GM12892 (cell line): ENCODE measurements around the gene CLDN16.

ENCODE experiments used
- DNase-seq: peaks from one replicate; pipeline ENCODE4 v3.0.0; 2011; ENCODE audit not compliant: insufficient read length
- FAIRE-seq: peaks from 2 replicates; lab custom pipeline; 2011; peaks lifted over from hg19 to GRCh38; lab: Jason Lieb, UNC
- POLR2A ChIP-seq: IDR thresholded peaks from 2 replicates; pipeline ENCODE4 v1.6.1; 2011; ENCODE audit warnings: low read depth, low read length, control low read depth
- POLR2AphosphoS5 ChIP-seq: IDR thresholded peaks from 2 replicates; pipeline ENCODE4 v1.6.1; 2011; ENCODE audit warnings: low read depth, low read length, control low read depth
- TAF1 ChIP-seq: IDR thresholded peaks from 2 replicates; pipeline ENCODE4 v1.6.1; 2011; ENCODE audit warnings: low read depth, mild to moderate bottlenecking, control low read depth, low read length, borderline replicate concordance

Gene CLDN16

GRCh38 chr3:190381441-190381840 is 6.5 kb upstream of the CLDN16 start:
- TF ChIP-seq TAF1: no peak
- no peak for TF ChIP-seq POLR2AphosphoS5
- no peak for TF ChIP-seq POLR2A
- no peak for FAIRE-seq
- DNase-seq: no peak

GRCh38 chr3:190382082-190382481 is 5.9 kb upstream of the CLDN16 start:
- FAIRE-seq (peak; percentile 51), DNase-seq (no peak)
- TF ChIP-seq POLR2A: no peak
- no peak for TF ChIP-seq TAF1
- TF ChIP-seq POLR2AphosphoS5: no peak

- TF ChIP-seq POLR2A (no peak), TAF1 (no peak), POLR2AphosphoS5 (no peak)
- peak; percentile 87 for FAIRE-seq
- DNase-seq: no peak
Measured at GRCh38 chr3:190384309-190384756, 3.6 kb upstream of the CLDN16 start.

- no peak for DNase-seq
- TF ChIP-seq POLR2A: no peak
- no peak for TF ChIP-seq TAF1
- no peak for TF ChIP-seq POLR2AphosphoS5
- FAIRE-seq: peak; percentile 44
Measured at GRCh38 chr3:190385731-190386688, 2.0 kb upstream of the CLDN16 start.

- no peak for DNase-seq
- TF ChIP-seq POLR2A: no peak
- no peak for TF ChIP-seq POLR2AphosphoS5
- no peak for TF ChIP-seq TAF1
- FAIRE-seq: no peak
Measured at GRCh38 chr3:190388703-190389102, 740 bp downstream of the CLDN16 start.

- no peak for FAIRE-seq
- no peak for TF ChIP-seq POLR2A
- no peak for TF ChIP-seq TAF1
- TF ChIP-seq POLR2AphosphoS5: no peak
- no peak for DNase-seq
Measured at GRCh38 chr3:190396001-190396400, 8.0 kb downstream of the CLDN16 start.

- FAIRE-seq (no peak), DNase-seq (no peak)
- no peak for TF ChIP-seq TAF1
- TF ChIP-seq POLR2A: no peak
- no peak for TF ChIP-seq POLR2AphosphoS5
Measured at GRCh38 chr3:190397889-190398288, 9.9 kb downstream of the CLDN16 start.

GRCh38 chr3:190399677-190400076 is 11.7 kb downstream of the CLDN16 start:
- no peak for TF ChIP-seq POLR2A
- TF ChIP-seq TAF1: no peak
- no peak for TF ChIP-seq POLR2AphosphoS5
- DNase-seq: no peak
- FAIRE-seq: no peak

GRCh38 chr3:190401963-190402362 is 14.0 kb downstream of the CLDN16 start:
- DNase-seq: no peak

GRCh38 chr3:190404715-190405114 is 16.8 kb downstream of the CLDN16 start:
- TF ChIP-seq POLR2AphosphoS5 (no peak), TAF1 (no peak), POLR2A (no peak)
- FAIRE-seq: no peak
- no peak for DNase-seq

More at GRCh38 chr3:190401963-190402362, 14.0 kb downstream of the CLDN16 start:
- no peak for TF ChIP-seq TAF1
- FAIRE-seq: peak; percentile 14

GRCh38 chr3:190414297-190414696 is 26.3 kb downstream of the CLDN16 start:
- TF ChIP-seq POLR2A: no peak
- no peak for TF ChIP-seq POLR2AphosphoS5
- TF ChIP-seq TAF1: no peak
- FAIRE-seq (no peak), DNase-seq (no peak)

- DNase-seq (no peak), FAIRE-seq (no peak)
- no peak for TF ChIP-seq TAF1
- no peak for TF ChIP-seq POLR2AphosphoS5
- no peak for TF ChIP-seq POLR2A
Measured at GRCh38 chr3:190424108-190424477, 36.1 kb downstream of the CLDN16 start.
